Left cardiac atrium (tissue), 4 donors: Measurements from ENCODE around the gene BMP2K. TPM values are rescaled to one million over a fixed set of nuclear protein-coding genes. Genes with fewer than 3 reads are reported as not detected.
"Not testable (repeated sequence)": the region's sequence is repeated elsewhere in the genome, so short reads cannot be mapped to it uniquely, and the experiment has no call there.

Experiments
- ATAC-seq, 2 donors: fragments of 200-7000 bp; cut with Tn5 transposase; one replicate each; pipeline ENCODE4 v1.9.1; 2020; ENCODE audit warnings: mild to moderate bottlenecking in 2 of 2, moderate library complexity in 2 of 2
- DNase-seq: peaks from one replicate; pipeline ENCODE4 v3.0.0-alpha.2; 2020
- intact Hi-C, 2 donors: fragments of 100-400 bp; cut with DNase I; formaldehyde crosslinking; loops; one replicate each; pipeline versions ENCODE4 v1.14.1 to v1.15.1; 2022 to 2023
- total RNA-seq, 2 donors: library from RNA; stranded (reverse); fragmentation: NEBNext Ultra II Directional; extraction: Animal tissue kit (Norgen Biotek cat#: 25700); gene quantifications; one replicate each; pipeline ENCODE4 v1.2.1, GENCODE V29; 2021
- donor health status: DM: no; HTN: yes; CAD: no.
- donor health status: DM: no; HTN: yes; CAD: no; lungs with severe emphysema.
- donor health status: DM: yes; HTN: yes; CAD: no.
- donor health status: Dilated cardiomyopathy.

The BMP2K gene
- total RNA-seq, 2 donors from 2014 or later: 41.3 to 46.3 TPM

GRCh38 chr4:78902298-78902697 lies 126.1 kb downstream of the BMP2K start:
- ATAC-seq: no peak
- intact Hi-C loops: no loop called here
- no peak for DNase-seq

GRCh38 chr4:78904143-78904542 lies 128.0 kb downstream of the BMP2K start:
- intact Hi-C loops: no loop called here
- no peak for ATAC-seq
- no peak for DNase-seq

GRCh38 chr4:78907638-78908037 lies 131.5 kb downstream of the BMP2K start:
- no peak for DNase-seq
- ATAC-seq: no peak
- intact Hi-C loops: no loop called here

GRCh38 chr4:78908974-78909373 lies 132.8 kb downstream of the BMP2K start:
- DNase-seq, ATAC-seq, intact Hi-C loops: not testable (repeated sequence)

- DNase-seq (no peak), ATAC-seq (no peak)
- intact Hi-C loops: no loop called here
Measured at GRCh38 chr4:78910612-78911011, 134.5 kb downstream of the BMP2K start.

GRCh38 chr4:78922207-78922606 lies 146.1 kb downstream of the BMP2K start:
- ATAC-seq (no peak), DNase-seq (no peak)
- intact Hi-C loops: no loop called here

- intact Hi-C loops: no loop called here
- ATAC-seq: no peak
- no peak for DNase-seq
Measured at GRCh38 chr4:78923464-78924312, 147.5 kb downstream of the BMP2K start.

- intact Hi-C loops: no loop called here
- ATAC-seq: no peak
- DNase-seq: no peak
Measured at GRCh38 chr4:78926826-78927225, 150.7 kb downstream of the BMP2K start.

- ATAC-seq (no peak), DNase-seq (no peak)
Measured at GRCh38 chr4:78928835-78929234, 152.7 kb downstream of the BMP2K start.

GRCh38 chr4:78930016-78930629 lies 154.0 kb downstream of the BMP2K start:
- ATAC-seq (no peak), DNase-seq (no peak)
- intact Hi-C loops: no loop called here

More at GRCh38 chr4:78928835-78929234, 152.7 kb downstream of the BMP2K start:
- intact Hi-C loops: no loop called here

- no peak for ATAC-seq
- intact Hi-C loops: no loop called here
- no peak for DNase-seq
Measured at GRCh38 chr4:78936989-78937388, 160.8 kb downstream of the BMP2K start.

- intact Hi-C loops: no loop called here
- ATAC-seq: no peak
- DNase-seq: no peak
Measured at GRCh38 chr4:78937837-78938236, 161.7 kb downstream of the BMP2K start.

- intact Hi-C loops: no loop called here
- no peak for ATAC-seq
- DNase-seq: no peak
Measured at GRCh38 chr4:78938474-78938867, 162.3 kb downstream of the BMP2K start.

- ATAC-seq (peak; percentile 99 to 100), DNase-seq (peak; percentile 89)
- intact Hi-C loops: no loop called here
Measured at GRCh38 chr4:78938868-78939666, 162.9 kb downstream of the BMP2K start, which contains the start of gene PAQR3. Gene PAQR3 (minus strand): TSS chr4:78939438. CDS start chr4:78939224, 214 bp downstream.

- DNase-seq (no peak), ATAC-seq (peak in 1 of 2 donors; percentile 2)
- intact Hi-C loops: no loop called here
Measured at GRCh38 chr4:78939667-78940008, 163.5 kb downstream of the BMP2K start.

- DNase-seq: no peak
- no peak for ATAC-seq
- intact Hi-C loops: no loop called here
Measured at GRCh38 chr4:78940752-78941151, 164.6 kb downstream of the BMP2K start.

- intact Hi-C loops: no loop called here
- ATAC-seq: no peak
Measured at GRCh38 chr4:78944381-78944780, 168.2 kb downstream of the BMP2K start.

GRCh38 chr4:78945651-78946179 lies 169.6 kb downstream of the BMP2K start:
- no peak for ATAC-seq
- DNase-seq: no peak
- intact Hi-C loops: no loop called here

More at GRCh38 chr4:78944381-78944780, 168.2 kb downstream of the BMP2K start:
- DNase-seq: no peak

- DNase-seq: no peak
- no peak for ATAC-seq
- intact Hi-C loops: loop anchor here in 1 of 2 donors (5.0 kb wide), 3 partner anchors 628 to 1388 kb away; partner anchors contain the start of gene CFAP299
Measured at GRCh38 chr4:78949735-78950134, 173.6 kb downstream of the BMP2K start.
